Activated CD8-positive, alpha-beta memory T cell treated with anti-CD3 and anti-CD28 coated beads for 48 hours (primary cell): ENCODE results near the gene PHETA1.
A peak's percentile ranks its signal among the peaks of the same experiment; 100 is the strongest.

Source experiments
- DNase-seq, 3 experiments: peaks; one replicate each; pipeline ENCODE4 v3.0.0-alpha.2; 2020; ENCODE audit warnings: low read depth in 2 of 3, low spot score in 2 of 3

PHETA1 gene

DNA sequence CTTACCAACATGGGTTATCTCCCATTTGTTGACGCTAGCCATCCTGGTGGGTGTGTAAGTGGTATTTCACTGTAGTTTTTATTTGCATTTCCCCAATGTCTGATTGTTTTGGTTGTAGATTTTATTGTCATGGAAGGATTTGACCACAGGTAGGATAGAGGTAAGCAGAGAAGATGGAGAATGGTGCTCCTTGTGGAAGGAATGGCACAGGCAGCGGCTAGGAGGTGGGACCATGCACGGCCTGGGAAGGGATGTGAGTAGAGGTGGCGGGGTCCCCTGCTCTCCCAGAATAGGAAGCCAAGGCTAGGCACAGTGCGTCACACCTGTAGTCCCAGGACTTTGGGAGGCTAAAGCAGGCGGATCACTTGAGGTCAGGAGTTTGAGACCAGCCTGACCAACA lies 41.4 kb downstream of the PHETA1 start:
- no peak for DNase-seq

DNA sequence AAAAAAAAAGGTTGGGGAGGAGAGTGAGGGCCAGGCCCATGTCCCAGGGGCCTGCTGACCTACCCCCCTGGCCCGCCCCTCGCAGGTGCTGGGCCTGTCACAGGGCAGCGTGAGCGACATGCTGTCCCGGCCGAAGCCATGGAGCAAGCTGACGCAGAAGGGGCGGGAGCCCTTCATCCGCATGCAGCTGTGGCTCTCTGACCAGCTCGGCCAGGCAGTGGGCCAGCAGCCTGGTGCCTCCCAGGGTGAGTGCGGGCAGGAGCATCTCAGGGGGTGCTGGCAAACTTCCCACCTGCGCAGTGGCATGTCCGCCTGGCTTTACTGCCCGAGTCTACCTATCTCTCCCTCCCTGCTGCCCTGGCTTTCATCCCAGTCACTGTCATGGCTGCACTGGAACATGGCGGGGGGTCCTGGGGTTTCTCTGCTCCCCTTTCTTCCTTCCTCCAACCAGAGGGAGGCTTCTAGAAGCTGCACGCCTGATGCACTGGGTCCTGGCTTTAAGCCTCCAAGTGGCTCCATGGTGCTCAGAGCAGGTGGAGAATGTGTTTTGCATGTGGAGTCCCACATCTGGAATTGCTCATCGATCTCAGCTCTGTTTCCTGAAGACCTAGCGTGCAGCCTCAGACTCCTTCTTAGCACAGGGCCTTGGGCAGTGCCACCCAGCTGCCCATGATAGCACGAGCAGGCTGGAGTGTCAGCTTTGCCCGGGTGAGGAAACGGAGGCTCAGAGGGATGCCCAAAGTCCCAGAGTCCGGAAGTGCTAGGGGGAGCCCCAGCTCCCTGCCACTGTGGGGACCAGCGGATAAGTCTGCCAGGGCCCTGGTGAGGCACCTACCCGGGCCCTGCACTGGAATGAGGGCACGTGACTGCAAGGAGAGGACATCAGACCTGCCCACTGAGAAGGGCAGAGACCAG lies 46.3 kb downstream of the PHETA1 start:
- DNase-seq, result no peak

DNA sequence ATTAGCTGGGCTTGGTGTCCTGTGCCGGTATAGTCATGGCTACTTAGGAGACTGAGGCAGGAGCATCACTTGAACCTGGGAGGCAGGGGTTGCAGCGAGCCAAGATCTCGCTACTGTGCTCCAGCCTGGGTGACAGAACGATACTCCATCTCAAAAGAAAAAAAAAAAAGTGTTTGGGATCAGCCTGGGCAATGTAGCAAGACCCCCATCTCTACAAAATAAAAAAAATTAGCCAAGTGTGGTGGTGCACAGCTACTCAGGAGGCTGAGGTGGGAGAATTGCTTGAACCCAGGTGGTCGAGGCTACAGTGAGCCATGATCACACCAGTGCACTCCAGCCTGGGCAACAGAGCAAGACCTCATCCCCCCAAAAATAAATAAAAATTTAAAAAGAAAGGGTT lies 47.6 kb downstream of the PHETA1 start:
- no peak for DNase-seq

DNA sequence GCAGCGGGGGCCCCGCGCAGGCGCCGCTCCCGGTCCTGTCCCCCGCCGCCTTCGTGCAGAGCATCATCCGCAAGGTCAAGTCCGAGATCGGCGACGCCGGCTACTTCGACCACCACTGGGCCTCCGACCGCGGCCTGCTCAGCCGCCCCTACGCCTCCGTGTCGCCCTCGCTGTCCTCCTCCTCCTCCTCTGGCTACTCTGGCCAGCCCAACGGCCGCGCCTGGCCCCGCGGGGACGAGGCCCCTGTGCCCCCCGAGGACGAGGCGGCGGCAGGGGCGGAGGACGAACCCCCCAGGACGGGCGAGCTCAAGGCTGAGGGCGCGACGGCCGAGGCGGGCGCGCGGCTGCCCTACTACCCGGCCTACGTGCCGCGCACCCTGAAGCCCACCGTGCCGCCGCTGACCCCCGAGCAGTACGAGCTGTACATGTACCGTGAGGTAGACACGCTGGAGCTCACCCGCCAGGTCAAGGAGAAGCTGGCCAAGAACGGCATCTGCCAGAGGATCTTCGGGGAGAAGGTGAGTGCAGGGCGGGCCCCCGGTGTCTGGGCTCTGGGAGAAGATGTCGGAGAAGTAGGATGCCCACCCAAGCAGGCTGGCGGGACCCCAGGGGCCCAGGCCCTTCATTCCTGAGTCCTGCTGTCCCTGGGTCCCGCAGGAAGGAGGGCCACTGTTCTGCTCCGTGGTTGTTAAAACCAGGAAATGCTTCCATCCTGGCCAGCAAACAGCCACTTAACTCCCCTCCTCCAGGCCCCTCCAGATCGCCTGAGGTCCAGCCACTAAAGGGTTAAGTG lies 48.4 kb downstream of the PHETA1 start:
- DNase-seq, result no peak

DNA sequence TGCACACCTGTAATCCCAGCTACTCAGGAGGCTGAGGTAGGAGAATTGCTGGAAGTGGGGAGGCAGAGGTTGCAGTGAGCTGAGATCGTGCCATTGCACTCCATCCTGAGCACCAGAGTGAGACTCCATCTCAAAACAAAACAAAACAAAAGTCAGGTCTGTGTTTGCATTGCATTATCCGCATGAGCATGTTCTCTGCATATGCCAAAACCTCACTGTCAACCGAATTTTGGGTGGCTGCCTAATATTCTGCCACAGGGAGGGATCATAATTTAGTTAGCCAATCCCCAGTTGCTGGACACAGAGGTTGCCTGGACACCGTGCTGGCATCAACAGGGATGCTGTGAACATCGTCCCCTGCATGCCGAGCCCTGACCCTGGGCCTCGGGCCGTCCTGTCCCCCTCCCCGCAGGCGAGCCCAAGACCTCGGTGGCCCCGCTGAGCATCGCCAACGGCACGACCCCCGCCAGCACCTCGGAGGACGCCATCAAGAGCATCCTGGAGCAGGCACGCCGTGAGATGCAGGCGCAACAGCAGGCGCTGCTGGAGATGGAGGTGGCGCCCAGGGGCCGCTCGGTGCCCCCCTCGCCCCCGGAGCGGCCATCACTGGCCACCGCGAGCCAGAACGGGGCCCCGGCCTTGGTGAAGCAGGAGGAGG lies 49.2 kb downstream of the PHETA1 start:
- no peak for DNase-seq

DNA sequence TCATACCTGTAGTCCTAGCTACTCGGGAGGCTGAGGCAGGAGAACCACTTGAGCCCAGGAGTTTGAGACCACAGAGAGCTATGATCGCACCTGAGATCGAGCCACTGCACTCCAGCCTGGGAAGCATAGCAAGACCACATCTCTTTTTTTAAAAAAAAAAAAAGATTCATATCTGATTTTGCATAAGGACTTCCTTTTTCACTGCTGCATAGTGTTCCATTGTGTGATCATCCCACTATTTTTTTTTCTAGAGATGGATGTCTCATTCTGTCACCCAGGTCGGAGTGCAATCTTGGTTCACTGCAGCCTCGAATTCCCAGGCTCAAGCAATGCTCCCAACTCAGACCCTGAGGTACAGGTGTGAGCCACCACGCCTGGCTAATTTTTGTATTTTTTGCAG lies 50.4 kb downstream of the PHETA1 start:
- DNase-seq, result no peak

DNA sequence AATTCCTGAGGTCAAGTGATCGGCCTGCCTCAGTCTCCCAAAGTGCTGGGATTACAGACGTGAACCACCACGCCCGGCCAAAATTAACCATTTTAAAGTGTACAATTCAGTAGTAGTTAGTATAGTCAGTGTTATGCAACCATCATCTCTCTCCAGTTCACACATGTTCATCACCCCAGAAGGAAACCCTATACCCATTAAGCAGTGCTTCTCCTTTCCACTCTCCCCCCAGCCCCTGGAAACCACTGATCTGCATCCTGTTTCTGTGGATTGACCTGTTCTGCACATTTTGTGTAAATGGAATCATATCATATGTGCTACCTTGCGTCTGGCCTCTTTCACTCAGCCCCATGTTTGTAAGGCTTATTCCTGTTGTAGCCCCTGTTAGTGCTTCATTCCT lies 52.2 kb downstream of the PHETA1 start:
- no peak for DNase-seq

DNA sequence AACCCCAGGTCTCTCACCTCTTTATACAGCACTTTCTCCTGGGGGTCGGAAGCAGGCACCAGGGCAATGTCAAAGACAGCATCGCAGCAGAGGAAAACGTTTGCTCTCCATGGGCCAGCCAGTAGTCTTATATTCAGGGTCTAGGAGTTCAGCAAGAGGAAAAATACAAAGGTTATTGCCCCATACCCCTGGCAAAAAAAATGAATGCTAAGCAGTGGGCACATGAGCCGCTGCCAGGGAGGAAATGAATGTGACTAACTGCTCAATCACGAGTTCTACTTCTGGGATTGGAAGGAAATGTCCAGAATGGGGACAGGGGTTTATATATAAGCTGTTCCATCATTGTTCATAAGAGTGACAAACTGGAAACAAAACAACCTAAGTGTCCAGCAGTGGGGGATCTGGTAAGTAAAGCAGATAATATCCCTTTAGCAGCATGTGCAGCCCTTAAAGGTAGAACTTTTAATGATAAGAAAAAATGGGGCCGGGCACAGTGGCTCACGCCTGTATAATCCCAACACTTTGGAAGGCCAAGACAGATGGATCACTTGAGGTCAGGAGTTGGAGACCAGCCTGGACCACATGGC lies 53.8 kb downstream of the PHETA1 start:
- no peak for DNase-seq

DNA sequence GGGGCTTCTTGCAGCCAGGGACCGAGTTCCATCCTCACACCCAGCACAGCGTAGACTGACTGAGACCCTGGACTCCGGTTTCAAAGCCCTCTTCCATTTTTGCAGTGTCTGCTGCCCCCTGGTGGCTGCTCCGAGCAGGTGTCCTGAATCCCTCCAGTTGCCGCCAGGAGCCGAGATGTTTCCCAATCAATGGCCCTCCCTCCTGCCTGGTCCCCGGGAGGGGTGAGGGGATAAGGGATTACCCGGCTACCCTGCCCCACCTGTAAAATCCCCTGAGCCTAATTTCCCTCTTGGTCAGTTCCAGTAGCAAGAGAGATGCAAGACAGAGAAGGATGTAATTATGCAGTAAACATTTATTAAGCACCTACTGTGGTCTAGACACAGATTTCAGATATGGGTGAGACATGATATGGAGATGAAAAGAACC lies 55.0 kb downstream of the PHETA1 start:
- peak; percentile 28 to 61 (median 60) for DNase-seq

DNA sequence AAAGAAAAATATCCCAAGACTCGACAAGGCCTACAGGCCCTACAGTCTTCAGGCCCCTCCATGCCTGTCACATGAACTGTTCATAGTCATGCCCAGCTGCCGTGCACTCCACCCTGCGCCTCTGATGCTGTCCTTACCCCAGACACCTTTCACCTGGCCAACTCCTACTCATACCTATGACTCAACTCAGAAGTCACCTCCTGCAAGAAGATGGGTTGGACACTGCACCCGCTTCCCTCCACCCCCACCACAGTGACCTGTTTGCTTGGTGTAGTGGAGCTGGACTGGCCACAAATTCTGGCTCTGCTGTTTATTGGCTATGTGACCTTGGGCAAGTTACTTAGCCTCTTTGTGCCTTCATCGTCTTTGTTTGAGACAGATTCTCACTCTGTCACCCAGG lies 56.2 kb downstream of the PHETA1 start:
- DNase-seq, result no peak

DNA sequence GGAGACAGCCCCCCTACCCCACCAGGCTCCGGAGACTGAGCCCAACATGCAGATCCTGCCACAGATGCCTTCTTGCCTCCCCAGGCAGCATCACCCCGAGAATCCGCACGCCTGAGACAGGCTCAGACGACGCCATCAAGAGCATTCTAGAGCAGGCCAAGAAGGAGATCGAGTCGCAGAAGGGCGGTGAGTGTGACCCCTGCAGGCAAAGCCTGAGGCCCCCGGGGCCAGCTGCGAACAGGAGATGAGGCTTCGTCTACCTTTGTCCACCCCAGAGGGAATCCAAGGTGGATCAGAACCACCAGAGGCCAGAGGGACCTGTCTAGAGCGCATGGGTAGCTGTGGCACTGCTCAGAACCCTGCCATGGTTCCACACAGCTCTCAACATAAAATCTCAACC lies 56.9 kb downstream of the PHETA1 start:
- DNase-seq, result no peak

DNA sequence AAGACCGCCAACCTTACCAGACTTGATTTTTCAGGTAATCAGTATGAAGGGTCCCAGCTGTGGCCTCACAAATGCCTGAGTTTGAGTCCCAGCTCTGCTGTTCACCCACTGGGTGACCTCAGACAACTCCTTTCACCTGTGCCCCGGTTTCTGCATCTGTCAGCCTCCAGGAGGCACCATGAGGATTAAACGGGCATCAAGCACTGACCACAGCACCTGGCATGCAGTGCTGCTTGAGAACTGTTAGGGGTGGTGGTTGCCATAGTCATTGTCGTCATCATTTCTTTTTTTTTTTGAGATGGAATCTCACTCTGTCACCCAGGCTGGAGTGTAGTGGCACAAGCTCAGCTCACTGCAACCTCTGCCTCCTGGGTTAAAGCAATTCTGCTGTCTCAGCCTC lies 57.9 kb downstream of the PHETA1 start:
- no peak for DNase-seq
